Activated CD8-positive, alpha-beta memory T cell treated with anti-CD3 and anti-CD28 coated beads, Interleukin-2, amount 10 ng/mL, durations not matched to agents 7 days and 5 days (primary cell): ENCODE results near the gene FAM228A. TPM values are rescaled to one million over a fixed set of nuclear protein-coding genes. Genes with fewer than 3 reads are reported as not detected.

Source experiments
- ATAC-seq: fragments of 150-1000 bp; cut with Tn5 transposase; one replicate; pipeline ENCODE4 v1.10.0; 2021; ENCODE audit warnings: moderate library complexity
- CTCF ChIA-PET: fragments of 350-600 bp; sonication (Branson Sonifier 250); formaldehyde crosslinking; loops from one replicate; lab custom pipeline; 2021; ENCODE audit warnings: antibody characterized with exemption; lab: Charles Lee
- DNase-seq: peaks from one replicate; pipeline ENCODE4 v3.0.0-alpha.2; 2020
- H3K27ac Mint-ChIP-seq: one replicate; pipeline ENCODE4 v1.8.0; 2021; ENCODE audit warnings: mild to moderate bottlenecking, mixed read lengths
- H3K27me3 Mint-ChIP-seq: one replicate; pipeline ENCODE4 v1.8.0; 2021; ENCODE audit warnings: mixed read lengths
- H3K36me3 Mint-ChIP-seq: one replicate; pipeline ENCODE4 v1.8.0; 2021; ENCODE audit warnings: mild to moderate bottlenecking, mixed read lengths
- H3K4me1 Mint-ChIP-seq: one replicate; pipeline ENCODE4 v1.8.0; 2021; ENCODE audit warnings: mixed read lengths
- H3K4me3 Mint-ChIP-seq: one replicate; pipeline ENCODE4 v1.8.0; 2021; ENCODE audit warnings: mild to moderate bottlenecking, moderate library complexity, mixed read lengths
- H3K9me3 Mint-ChIP-seq: one replicate; pipeline ENCODE4 v1.8.0; 2022; ENCODE audit warnings: low read depth, mixed read lengths
- total RNA-seq, 2 experiments: library from RNA; stranded (reverse); gene quantifications; one replicate each; pipeline ENCODE4 v1.2.3, GENCODE V29; 2021

The FAM228A gene
- total RNA-seq, 2 experiments from 2014 or later, result not detected

GRCh38 chr2:24214880-24215279 is 40.0 kb downstream of the FAM228A start:
- Mint-ChIP-seq H3K9me3 (no peaks in the 10 kb centered on the region), H3K27ac (peak overlapping the region; percentile 13), H3K27me3 (no peaks in the 10 kb centered on the region), H3K4me1 (peaks cover 4% of the 10 kb centered on the region), H3K36me3 (peaks cover 10% of the 10 kb centered on the region), H3K4me3 (no peak overlapping the region)
- ATAC-seq, result peak; percentile 81
- peak; percentile 41 for DNase-seq
- CTCF ChIA-PET, result interaction anchor here (1.2 kb wide), 1 partner anchor 130 kb away, joined by 5 read pairs; the partner anchor contains the start of gene TP53I3

GRCh38 chr2:24220554-24221291 is 45.9 kb downstream of the FAM228A start:
- H3K9me3 Mint-ChIP-seq, result no peaks in the 10 kb centered on the region
- H3K27me3 Mint-ChIP-seq, result no peaks in the 10 kb centered on the region
- no peak overlapping the region for H3K4me3 Mint-ChIP-seq
- no peak for ATAC-seq
- CTCF ChIA-PET, result no interaction called here
- no peak overlapping the region for H3K27ac Mint-ChIP-seq
- peaks cover 6% of the 10 kb centered on the region for H3K36me3 Mint-ChIP-seq
- no peak for DNase-seq
- H3K4me1 Mint-ChIP-seq, result no peaks in the 10 kb centered on the region

GRCh38 chr2:24221343-24222050 is 46.6 kb downstream of the FAM228A start:
- CTCF ChIA-PET, result no interaction called here
- ATAC-seq (no peak), DNase-seq (no peak)
- no peaks in the 10 kb centered on the region for H3K9me3 Mint-ChIP-seq
- H3K36me3 Mint-ChIP-seq, result peaks cover 2% of the 10 kb centered on the region
- peaks cover 3% of the 10 kb centered on the region for H3K4me1 Mint-ChIP-seq
- H3K4me3 Mint-ChIP-seq, result no peak overlapping the region
- no peak overlapping the region for H3K27ac Mint-ChIP-seq
- H3K27me3 Mint-ChIP-seq, result no peaks in the 10 kb centered on the region

- no peaks in the 10 kb centered on the region for H3K27me3 Mint-ChIP-seq
- DNase-seq (no peak), ATAC-seq (no peak)
- peaks cover 2% of the 10 kb centered on the region for H3K36me3 Mint-ChIP-seq
- peaks cover 4% of the 10 kb centered on the region for H3K4me1 Mint-ChIP-seq
- no peak overlapping the region for H3K27ac Mint-ChIP-seq
- H3K4me3 Mint-ChIP-seq, result no peak overlapping the region
- CTCF ChIA-PET, result no interaction called here
- no peaks in the 10 kb centered on the region for H3K9me3 Mint-ChIP-seq
Measured at GRCh38 chr2:24222946-24223345, 48.1 kb downstream of the FAM228A start.

- peaks cover under 1% of the 10 kb centered on the region for H3K36me3 Mint-ChIP-seq
- H3K9me3 Mint-ChIP-seq, result no peaks in the 10 kb centered on the region
- CTCF ChIA-PET, result interaction anchor here (0.8 kb wide), 1 partner anchor 113 kb away, joined by 3 read pairs; no protein-coding TSS in a partner anchor
- no peaks in the 10 kb centered on the region for H3K27me3 Mint-ChIP-seq
- H3K27ac Mint-ChIP-seq, result no peak overlapping the region
- peaks cover 4% of the 10 kb centered on the region for H3K4me1 Mint-ChIP-seq
- ATAC-seq (no peak), DNase-seq (no peak)
- no peak overlapping the region for H3K4me3 Mint-ChIP-seq
Measured at GRCh38 chr2:24225499-24226242, 50.8 kb downstream of the FAM228A start.

- CTCF ChIA-PET, result no interaction called here
- H3K27ac Mint-ChIP-seq, result no peak overlapping the region
Measured at GRCh38 chr2:24228470-24228869, 53.6 kb downstream of the FAM228A start.

GRCh38 chr2:24231461-24231881 is 56.6 kb downstream of the FAM228A start:
- no peaks in the 10 kb centered on the region for H3K27me3 Mint-ChIP-seq
- no peak overlapping the region for H3K4me3 Mint-ChIP-seq
- no peaks in the 10 kb centered on the region for H3K9me3 Mint-ChIP-seq
- ATAC-seq (no peak), DNase-seq (no peak)
- peaks cover 2% of the 10 kb centered on the region for H3K36me3 Mint-ChIP-seq
- CTCF ChIA-PET, result interaction anchor here (1.0 kb wide), 1 partner anchor 150 kb away, joined by 3 read pairs; no protein-coding TSS in a partner anchor
- H3K27ac Mint-ChIP-seq, result no peak overlapping the region
- H3K4me1 Mint-ChIP-seq, result peaks cover 1% of the 10 kb centered on the region

More at GRCh38 chr2:24228470-24228869, 53.6 kb downstream of the FAM228A start:
- no peaks in the 10 kb centered on the region for H3K9me3 Mint-ChIP-seq
- H3K4me1 Mint-ChIP-seq, result peaks cover 4% of the 10 kb centered on the region
- H3K4me3 Mint-ChIP-seq, result no peak overlapping the region
- DNase-seq (no peak), ATAC-seq (no peak)
- H3K27me3 Mint-ChIP-seq, result no peaks in the 10 kb centered on the region
- H3K36me3 Mint-ChIP-seq, result no peaks in the 10 kb centered on the region

GRCh38 chr2:24233321-24233720 is 58.5 kb downstream of the FAM228A start:
- Mint-ChIP-seq H3K4me1 (no peaks in the 10 kb centered on the region), H3K27ac (no peak overlapping the region), H3K9me3 (no peaks in the 10 kb centered on the region), H3K27me3 (no peaks in the 10 kb centered on the region), H3K4me3 (no peak overlapping the region), H3K36me3 (peaks cover 2% of the 10 kb centered on the region)
- CTCF ChIA-PET, result no interaction called here
- DNase-seq (no peak), ATAC-seq (no peak)

- H3K4me1 Mint-ChIP-seq, result no peaks in the 10 kb centered on the region
- H3K4me3 Mint-ChIP-seq, result no peak overlapping the region
- no peak for ATAC-seq
- H3K27ac Mint-ChIP-seq, result no peak overlapping the region
- no peaks in the 10 kb centered on the region for H3K9me3 Mint-ChIP-seq
- CTCF ChIA-PET, result no interaction called here
- H3K27me3 Mint-ChIP-seq, result no peaks in the 10 kb centered on the region
- peaks cover 8% of the 10 kb centered on the region for H3K36me3 Mint-ChIP-seq
- DNase-seq, result no peak
Measured at GRCh38 chr2:24237313-24237712, 62.5 kb downstream of the FAM228A start.

GRCh38 chr2:24238158-24238557 is 63.3 kb downstream of the FAM228A start:
- H3K4me1 Mint-ChIP-seq, result no peaks in the 10 kb centered on the region
- DNase-seq, result no peak
- H3K9me3 Mint-ChIP-seq, result no peaks in the 10 kb centered on the region
- H3K27ac Mint-ChIP-seq, result no peak overlapping the region
- ATAC-seq, result no peak
- no peak overlapping the region for H3K4me3 Mint-ChIP-seq
- peaks cover 10% of the 10 kb centered on the region for H3K36me3 Mint-ChIP-seq
- CTCF ChIA-PET, result no interaction called here
- no peaks in the 10 kb centered on the region for H3K27me3 Mint-ChIP-seq

- H3K27me3 Mint-ChIP-seq, result no peaks in the 10 kb centered on the region
- DNase-seq (no peak), ATAC-seq (no peak)
- CTCF ChIA-PET, result no interaction called here
- H3K9me3 Mint-ChIP-seq, result no peaks in the 10 kb centered on the region
- H3K27ac Mint-ChIP-seq, result no peak overlapping the region
- peaks cover 10% of the 10 kb centered on the region for H3K36me3 Mint-ChIP-seq
- no peak overlapping the region for H3K4me3 Mint-ChIP-seq
- no peaks in the 10 kb centered on the region for H3K4me1 Mint-ChIP-seq
Measured at GRCh38 chr2:24239553-24239952, 64.7 kb downstream of the FAM228A start.
